COR-L47 (cell line): ENCODE results near the gene IL22RA1.

ENCODE experiments used
- DNase-seq: peaks from one replicate; lab custom pipeline; 2025; lab: John Stamatoyannopoulos, UW

The IL22RA1 gene

DNA sequence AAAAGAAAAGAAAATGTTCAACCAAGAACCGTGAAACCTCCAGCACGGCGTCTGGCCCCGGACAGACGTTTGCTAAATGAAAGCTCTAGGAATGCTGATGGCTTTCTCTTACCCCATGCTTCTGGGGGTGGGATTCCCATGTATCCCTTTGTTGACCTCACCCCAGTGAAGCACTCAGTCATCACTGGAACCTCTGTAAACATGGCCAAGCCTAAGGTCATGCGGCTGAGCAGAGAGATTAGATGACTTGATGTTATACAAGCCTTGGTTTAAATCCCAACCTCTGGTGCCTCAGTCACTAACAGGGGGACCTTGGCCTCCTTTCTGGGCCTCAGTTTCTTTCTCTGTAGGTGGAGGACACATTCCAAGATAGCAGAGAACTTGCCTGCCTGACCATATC is 28.2 kb downstream of the IL22RA1 start:
- no peak for DNase-seq

DNA sequence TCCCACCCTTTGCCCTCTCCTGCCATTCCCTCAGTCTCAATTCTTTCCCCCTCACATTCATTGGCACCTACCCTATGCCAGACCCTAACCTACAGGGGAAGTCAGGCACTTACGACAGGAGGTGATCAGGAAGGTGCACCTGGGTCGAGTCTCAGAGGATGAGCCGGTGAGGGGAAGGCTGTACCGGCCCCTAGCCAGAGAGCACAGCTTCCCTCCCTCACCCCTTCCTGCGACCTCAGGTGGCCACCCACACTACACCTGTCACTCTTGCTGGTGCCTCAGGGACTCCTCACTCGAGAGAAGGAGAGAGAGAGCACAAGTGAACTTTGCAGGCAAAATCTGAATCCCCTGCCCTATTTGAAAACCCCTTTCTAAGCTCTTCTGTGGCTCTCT is 29.3 kb downstream of the IL22RA1 start:
- DNase-seq, result no peak

GRCh38 chr1:24111996-24112779 is 30.8 kb downstream of the IL22RA1 start, which contains the start of gene MYOM3:
TSS of gene MYOM3 (minus strand) at chr1:24112135. CDS start at chr1:24108636, 3,499 bp downstream.
- peak; percentile 64 for DNase-seq

DNA sequence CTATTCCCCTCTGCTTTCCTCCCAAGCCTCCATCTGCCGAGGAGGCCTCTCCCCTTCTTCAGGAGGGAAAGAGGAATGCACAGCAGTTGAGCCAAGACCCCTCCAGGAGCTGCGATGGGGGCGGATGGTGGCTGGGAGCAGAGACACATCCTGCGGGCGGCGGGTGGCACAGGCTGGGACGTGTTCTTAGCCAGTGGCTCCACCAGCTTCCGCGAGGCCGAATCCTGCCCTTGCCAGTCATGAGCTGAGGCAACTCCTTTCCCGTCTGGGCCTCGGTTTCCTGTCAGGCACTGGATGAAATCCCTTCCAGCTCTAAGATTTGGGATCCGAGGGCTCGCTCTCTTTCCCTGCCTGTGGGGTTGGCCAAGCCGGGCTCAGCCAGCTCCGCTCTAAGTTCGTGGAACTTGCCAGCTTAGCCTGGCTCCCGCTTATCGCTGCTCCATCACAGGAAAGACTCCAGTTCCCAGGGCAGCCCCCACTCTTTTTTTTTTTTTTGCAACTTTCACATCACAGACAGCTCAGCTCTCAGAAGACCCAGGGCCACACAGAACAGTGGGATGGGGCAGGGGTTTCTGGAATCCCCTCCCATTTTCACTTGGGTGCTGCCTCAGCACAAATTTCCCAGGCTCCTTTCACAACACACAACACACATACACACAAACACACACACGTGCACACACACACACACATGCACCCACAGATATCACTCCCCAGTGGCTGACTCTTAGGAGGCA is 31.5 kb downstream of the IL22RA1 start:
- no peak for DNase-seq

DNA sequence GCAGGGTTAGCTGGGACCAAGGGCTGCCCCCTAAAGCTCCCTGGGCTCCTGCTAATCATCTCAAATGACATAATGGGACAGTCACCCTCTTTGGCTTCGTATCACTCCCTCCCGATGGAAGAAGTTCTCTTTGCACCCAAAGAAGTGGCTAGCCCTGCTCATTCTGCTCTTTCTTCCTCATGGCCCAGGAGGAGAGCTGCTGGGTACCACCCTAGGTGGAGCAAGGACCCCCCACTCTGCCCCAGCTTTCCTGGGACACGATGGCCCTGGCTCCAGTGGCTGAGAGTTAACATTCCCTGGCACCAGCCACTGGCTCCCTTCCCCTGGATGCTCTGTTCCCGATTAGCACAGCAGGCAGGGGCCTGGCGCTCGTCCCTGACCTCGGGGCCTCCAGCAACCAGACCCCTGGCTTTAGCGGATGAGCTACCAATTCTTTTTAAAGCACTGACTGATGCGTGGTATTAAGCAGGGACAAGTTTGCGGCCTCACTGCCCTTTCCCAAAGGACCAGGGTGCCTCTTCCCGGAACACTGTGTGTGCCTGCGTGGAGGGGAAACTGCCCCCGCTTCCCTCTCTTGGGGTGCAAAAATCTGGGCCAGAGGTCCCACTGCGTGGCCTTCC is 32.2 kb downstream of the IL22RA1 start:
- no peak for DNase-seq

DNA sequence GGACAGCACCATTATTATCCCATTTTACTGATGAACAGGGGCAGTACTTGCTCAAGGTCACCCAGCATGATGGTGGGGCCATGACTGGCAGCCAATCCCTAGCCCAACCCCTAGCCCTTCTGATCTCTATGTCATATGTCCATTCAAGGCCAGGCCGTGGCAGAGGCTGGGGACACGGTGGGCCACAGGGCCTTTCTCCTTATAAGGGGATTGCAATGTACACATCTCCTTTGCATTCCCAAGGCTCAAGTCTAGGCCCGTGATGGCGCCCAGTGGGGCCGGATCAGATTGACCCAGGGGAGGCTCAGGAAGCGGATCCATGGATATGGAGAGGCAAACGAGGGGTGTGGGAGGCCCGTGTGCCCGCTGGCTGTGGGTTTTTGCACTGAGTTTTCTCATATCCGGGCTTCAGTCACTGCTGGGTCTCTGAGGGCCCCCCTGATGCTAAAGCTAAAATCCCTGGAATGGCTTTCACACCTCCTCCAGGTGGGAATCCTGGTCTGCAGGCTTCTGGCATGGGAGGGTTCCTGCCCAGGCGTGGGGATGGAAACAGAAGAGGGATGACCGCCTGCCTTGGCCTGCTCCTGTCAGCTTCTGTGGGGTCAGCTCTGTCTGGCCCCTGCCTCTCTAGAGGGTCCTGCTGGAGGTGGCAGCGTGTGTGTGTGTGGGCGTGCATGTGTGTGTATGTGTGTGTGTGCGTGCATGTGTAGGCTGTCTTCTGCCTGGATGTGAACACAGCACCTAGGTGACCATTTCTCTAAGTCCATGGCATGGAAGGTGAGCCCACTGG is 33.1 kb downstream of the IL22RA1 start:
- DNase-seq, result no peak

GRCh38 chr1:24109166-24109483 is 33.8 kb downstream of the IL22RA1 start:
- DNase-seq, result no peak

DNA sequence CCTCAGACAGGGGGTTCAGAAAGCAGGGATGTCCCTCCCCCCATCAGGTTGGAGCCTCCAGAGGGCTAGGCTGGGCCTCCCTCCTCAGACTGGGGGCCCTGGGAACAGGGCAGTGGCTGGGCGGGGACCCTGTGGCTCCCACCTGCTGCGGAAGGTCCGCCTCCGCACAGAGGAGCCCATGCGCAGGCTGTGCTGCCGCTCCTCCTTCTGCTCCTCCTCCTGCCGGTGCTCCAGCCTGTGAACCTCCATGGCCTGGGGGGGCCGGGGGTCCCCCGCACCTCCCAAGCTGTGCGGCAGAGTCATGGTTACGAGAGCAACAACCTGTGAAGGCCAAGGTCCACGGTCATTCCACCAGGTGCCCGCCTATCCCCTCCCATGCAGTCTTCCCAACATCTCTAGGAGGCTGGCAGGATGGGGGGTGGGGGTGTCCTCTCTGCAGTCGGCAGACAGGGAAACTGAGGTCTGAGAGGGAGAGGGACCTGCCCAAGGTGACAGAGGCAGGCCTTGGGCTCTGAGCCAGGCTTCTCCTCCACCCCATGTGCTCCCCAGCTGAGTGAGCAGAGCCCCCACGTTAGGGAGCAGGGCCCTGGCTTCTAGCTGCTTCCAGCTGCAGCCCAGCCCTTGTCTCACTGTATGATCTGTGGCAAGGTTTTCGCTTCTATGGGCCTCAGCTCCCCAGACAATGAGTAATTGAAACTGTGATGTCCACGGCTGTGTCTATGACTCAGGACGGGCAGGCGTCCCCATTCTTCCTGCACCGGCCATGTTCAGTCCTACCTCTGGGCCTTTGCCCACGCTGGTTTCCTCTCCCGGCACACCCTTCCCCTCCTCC is 34.4 kb downstream of the IL22RA1 start:
- DNase-seq, result no peak

DNA sequence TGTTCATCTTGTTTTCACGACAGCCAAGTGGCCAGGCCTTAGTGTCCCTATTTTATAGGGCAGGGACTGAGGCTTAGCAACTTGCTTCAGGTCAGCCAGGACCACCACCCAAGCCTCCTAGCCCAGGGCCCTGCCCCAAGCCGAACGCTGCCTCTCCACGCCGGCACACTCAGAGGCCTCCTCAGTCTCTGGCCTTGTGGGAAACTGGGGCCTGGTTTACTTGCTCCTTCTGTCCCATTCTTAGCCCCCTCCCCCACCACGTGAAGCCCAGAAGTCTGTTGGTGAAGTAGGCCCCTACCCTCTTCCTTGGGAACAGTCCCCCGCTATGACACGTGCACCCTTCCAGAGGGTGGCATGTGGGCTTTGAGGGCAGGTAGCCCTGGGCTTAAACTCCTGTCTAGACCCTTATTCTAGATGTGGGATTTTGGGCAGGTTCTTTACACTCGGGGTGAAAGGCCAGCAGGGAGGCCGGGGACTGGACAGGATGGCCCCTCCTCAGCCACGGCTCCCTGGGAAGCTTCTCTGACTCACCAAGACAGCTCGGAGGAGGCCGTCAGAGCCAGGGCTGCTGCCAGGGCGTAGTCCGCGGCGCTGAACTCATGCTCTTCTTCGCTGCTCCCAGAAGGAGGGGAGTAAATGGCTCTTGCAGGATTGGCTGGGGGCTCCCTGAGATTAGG is 35.3 kb downstream of the IL22RA1 start:
- DNase-seq, result no peak

GRCh38 chr1:24105368-24106160 is 37.4 kb downstream of the IL22RA1 start:
- no peak for DNase-seq

- no peak for DNase-seq
These were observed 38.1 kb downstream of the IL22RA1 start for GRCh38 chr1:24104854-24105253.

DNA sequence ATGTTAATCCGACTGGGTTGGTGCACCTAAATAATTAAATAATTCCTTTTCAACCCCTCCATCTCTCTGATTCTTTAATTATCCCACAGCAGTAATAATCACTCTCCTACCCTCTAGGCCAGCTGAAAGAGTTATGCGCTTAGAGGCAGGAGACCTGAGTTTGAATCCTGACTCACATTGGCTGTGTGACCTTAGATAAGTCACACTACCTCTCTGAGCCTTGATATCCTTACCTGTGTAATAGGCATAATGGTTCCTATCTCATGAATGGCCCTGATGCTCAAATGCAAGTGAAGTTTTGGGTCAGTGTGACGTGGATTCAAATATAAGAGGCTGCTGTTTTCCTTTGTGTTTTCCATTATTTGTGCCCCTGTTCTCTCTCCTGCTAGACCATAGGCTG is 39.1 kb downstream of the IL22RA1 start:
- DNase-seq, result no peak

DNA sequence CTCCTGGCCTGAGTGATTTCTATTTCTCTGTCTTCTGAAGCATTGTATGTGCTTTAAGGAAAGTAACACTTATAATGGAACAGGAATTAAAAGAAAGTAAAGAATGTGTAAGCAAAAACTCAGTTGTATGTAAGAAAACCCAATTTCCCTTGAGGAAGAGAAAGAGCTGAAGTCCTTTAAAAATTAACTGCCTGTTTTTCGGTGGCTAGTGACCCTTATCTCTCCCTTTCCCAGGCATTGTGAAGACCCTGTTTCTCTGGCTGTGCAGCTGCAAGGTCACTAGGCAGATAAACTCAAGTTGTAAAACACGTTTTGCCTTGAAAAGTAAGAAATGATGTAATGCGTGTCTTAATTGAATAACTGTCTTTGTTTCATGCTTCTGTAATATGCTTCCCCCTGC is 39.5 kb downstream of the IL22RA1 start:
- no peak for DNase-seq

GRCh38 chr1:24102961-24103360 is 40.0 kb downstream of the IL22RA1 start:
- no peak for DNase-seq

DNA sequence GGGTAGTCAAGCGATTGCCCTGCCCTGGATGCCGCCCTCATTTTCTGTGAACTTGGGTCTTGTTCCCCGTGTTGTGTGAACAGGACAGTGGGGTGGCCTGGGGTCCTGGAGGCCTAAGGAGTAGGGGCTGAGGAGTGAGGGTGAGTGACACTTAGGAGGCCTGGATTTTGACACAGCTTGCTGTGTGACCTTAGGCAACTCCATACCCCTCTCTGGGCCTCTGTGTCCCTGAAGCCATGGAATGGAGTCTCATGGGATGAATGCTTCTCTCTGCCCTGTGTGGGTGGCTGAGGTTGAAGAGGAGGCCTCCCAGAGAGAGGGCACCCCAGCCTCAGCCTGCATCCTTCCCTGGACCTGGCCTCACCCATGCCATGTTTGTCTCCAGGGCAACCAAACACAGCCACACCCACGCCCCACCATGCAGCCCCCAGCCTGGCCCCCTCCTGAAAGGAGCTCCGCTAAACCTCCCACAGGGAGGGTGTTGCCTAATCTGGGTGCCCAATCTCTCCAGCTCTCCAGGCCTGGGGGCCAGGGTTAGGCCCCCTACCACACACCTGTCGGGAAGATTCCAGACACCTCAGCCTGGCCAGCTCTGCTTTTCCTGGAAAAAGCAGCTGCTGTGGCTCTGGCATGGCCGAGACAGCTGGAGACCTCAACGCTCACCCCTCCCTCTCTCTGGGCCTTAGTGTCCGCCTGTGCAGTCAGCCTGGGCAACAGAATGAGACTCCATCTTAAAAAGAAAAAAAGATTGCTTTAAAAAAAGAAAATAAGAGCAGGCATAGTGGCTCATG is 40.9 kb downstream of the IL22RA1 start:
- no peak for DNase-seq

- no peak for DNase-seq
These were observed 41.8 kb downstream of the IL22RA1 start for GRCh38 chr1:24100945-24101737.

DNA sequence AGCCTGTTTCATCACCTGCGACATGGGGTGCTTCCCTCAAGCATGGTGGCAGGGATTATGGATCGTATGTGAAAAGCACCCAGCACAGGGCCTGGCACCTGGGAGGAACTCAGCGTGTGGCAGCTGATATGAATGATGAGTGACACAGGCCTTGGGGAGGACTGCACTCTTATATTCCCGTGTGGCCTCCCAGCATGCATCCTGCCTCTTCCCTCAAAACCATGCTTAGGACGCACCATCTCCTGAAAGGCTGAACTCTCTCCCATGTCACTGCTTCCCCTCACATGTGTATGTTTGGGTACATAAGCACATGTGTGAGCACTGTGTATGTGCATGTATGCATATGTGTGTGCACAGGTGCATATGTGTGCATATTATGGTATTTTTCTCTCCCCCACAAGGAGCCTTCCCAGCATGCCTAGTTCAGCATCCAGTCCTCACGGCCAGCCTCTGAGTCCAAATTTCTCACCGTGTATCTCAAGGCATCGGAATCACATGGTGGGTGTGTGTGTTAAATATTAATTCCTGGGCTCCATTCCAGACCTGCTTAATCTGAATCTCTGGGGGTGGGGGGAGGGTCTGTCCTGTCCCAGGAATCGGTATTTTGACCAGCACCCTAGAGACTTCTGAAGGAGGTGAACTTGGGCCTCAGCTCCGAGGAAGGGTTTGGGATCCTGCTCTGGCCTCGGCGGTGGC is 43.8 kb downstream of the IL22RA1 start:
- DNase-seq, result no peak

GRCh38 chr1:24098102-24098501 is 44.8 kb downstream of the IL22RA1 start:
- DNase-seq, result no peak
